Fibroblast of mammary gland (primary cell): Measurements from ENCODE around the gene SORCS3.

Experiments used
- DNase-seq: peaks from one replicate; pipeline ENCODE4 v3.0.0-alpha.2; 2010; ENCODE audit warnings: low read depth
- H3K4me3 ChIP-seq: 2 replicates; pipeline ENCODE4 v1.5.1; 2011; ENCODE audit warnings: low read depth, mild to moderate bottlenecking, low read length, moderate library complexity; ENCODE audit not compliant: control insufficient read depth
- TF ChIP-seq, protein P1 (sequence below): conservative IDR thresholded peaks from 2 replicates; pipeline ENCODE4 v1.5.1; 2011; ENCODE audit warnings: low read depth, low read length, inconsistent platforms; ENCODE audit not compliant: control insufficient read depth, insufficient read depth

Gene SORCS3

DNA sequence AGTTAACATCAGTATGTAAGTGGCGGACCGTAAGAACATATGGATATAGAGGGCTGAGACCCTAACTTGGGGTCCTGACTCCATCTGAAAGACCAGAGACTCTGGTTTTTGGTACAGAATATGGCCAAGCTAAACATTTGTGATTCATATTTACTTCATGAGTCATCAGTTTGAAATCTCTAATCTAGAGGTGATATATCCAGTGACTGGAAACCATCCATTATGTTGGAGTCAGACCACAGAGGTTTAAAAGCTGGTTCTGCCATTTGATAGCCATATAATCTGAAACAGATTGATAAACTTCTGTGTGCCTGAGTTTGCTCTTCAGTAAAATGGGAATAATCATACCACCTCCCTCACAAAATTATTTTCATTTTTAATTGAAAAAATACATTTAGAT is 505.3 kb downstream of the SORCS3 start:
- no peak overlapping the region for H3K4me3 ChIP-seq
- no peak for DNase-seq
- TF ChIP-seq, protein P1, sequence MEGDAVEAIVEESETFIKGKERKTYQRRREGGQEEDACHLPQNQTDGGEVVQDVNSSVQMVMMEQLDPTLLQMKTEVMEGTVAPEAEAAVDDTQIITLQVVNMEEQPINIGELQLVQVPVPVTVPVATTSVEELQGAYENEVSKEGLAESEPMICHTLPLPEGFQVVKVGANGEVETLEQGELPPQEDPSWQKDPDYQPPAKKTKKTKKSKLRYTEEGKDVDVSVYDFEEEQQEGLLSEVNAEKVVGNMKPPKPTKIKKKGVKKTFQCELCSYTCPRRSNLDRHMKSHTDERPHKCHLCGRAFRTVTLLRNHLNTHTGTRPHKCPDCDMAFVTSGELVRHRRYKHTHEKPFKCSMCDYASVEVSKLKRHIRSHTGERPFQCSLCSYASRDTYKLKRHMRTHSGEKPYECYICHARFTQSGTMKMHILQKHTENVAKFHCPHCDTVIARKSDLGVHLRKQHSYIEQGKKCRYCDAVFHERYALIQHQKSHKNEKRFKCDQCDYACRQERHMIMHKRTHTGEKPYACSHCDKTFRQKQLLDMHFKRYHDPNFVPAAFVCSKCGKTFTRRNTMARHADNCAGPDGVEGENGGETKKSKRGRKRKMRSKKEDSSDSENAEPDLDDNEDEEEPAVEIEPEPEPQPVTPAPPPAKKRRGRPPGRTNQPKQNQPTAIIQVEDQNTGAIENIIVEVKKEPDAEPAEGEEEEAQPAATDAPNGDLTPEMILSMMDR: no peak

DNA sequence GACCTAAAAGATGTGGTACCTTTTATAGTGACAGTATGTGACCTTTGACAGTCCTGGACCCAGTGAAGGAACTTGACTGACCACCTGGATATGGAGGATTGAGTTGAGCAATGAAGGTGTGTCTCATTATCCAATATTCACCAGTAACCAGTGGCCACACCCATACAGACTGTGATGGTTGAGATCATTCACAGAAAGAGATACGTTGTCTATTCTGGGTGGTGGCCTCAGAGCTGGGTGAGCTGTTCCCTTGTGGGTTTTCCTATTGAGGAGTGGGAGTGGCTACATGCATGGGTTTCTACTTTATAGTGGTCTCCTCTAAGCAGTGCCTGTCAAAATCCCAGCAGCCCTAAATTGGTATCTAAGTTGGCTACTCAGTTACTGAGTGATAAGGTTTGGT is 507.4 kb downstream of the SORCS3 start:
- no peak overlapping the region for H3K4me3 ChIP-seq
- DNase-seq: no peak
- TF ChIP-seq, protein P1: no peak

DNA sequence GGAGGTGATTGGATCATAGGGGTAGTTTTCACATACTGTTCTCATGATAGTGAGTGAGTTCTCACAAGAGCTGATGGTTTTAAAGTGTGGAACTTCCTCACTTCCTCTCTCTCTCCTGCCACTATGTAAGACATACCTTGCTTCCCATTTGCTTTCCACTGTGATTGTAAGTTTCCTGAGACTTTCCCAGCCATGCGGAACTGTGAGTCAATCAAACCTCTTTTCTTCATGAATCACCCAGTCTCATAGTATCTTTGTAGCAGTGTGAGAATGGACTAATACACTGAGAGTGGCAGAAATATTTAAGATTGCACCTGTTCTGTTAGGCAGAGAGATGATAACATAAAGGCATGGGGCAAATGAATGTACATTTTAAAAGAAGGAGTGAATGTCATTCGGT is 507.8 kb downstream of the SORCS3 start:
- DNase-seq: no peak
- TF ChIP-seq, protein P1: no peak
- H3K4me3 ChIP-seq: no peak overlapping the region

DNA sequence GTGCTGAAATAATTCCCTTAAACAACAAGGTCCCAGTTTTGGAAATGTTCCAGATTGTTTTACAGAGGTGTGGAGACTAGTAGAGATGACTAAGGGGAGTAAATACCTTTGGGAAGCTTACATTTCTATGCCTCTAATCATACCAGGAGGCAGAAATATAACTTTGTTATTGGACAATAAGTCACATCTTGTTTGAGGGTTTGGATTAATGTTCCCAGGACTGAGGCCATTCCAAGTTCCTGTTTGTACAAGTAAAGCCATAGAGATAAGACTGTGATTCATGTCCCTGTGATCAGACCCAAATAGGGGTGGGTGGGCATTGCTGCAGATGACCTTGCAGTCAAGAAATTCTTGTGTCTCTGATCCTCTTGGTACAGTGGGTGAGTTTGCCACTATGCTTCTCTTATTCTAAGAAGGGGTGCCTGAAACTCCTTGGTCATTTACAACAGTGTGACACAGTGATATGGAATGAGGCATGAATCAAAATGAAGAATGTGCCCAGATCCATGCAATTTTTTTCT is 508.3 kb downstream of the SORCS3 start:
- TF ChIP-seq, protein P1: no peak
- DNase-seq: peak; percentile 1
- H3K4me3 ChIP-seq: no peak overlapping the region

DNA sequence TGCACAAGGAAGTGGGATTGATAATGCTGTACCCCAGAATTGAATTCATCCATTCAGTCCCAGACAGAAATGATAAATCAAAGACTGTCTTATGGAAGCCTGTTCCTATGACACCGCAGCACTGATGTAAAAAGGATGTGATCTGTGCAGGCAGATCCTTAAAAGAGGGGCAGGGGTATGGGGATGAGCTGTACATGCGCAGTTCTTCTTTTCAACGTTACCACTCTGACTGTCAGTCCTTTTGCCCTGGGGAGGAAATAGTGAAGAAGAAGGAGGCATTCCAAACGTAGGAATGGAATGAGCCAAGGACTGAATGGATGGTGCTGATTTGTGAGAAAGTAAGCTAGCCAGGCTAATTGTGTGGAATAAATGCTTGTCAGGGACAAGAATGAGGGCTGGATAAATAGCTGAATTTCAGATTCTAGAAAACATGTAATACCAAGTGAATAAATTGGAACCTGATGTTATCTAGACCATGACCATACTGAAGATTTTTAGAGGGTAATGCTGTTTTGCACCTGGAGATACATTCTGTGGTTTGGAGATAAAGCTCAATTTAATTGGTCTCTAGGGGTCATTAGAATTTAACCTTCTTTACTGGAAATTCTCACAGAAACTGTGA is 509.3 kb downstream of the SORCS3 start:
- TF ChIP-seq, protein P1: no peak
- H3K4me3 ChIP-seq: no peak overlapping the region
- no peak for DNase-seq

DNA sequence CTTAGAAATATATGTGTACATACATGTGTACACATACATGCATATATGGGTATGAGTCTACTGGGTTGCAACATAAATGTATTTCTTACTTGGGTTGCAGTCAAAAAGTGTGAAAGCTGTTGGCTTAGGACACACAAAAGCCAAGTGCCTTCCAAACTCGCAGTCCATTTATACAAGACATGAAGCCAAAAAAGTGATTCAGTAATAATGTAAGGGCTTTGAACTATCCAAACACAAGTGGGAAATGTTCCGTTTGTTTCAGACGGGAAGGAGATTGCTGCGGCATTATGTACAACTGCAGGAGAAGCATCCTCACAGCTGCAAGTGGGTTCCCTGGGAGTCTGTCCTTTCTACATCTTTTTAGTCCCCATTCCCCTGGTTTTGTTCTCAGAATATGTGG is 513.6 kb downstream of the SORCS3 start:
- no peak overlapping the region for H3K4me3 ChIP-seq
- DNase-seq: no peak
- TF ChIP-seq, protein P1: no peak
